Endothelial cell of umbilical vein (primary cell): ENCODE measurements around the gene KCP. TPM values are rescaled to one million over a fixed set of nuclear protein-coding genes. Genes with fewer than 3 reads are reported as not detected.

Experiments used
- BruUV-seq: library from RNA; stranded (reverse); fragments of 400-500 nt; replicated peaks from 2 replicates; lab custom pipeline; 2021; lab: Mats Ljungman, UMichigan
- CTCF ChIA-PET: fragments of 300-600, 350-600 bp; sonication (Branson Sonifier 250); formaldehyde crosslinking; loops from one replicate; lab custom pipeline; 2021; ENCODE audit warnings: antibody characterized with exemption, inconsistent platforms; lab: Charles Lee
- POLR2A ChIA-PET: fragments of 300-600, 350-600 bp; sonication (Branson Sonifier 250); formaldehyde crosslinking; loops from one replicate; lab custom pipeline; 2021; ENCODE audit warnings: antibody characterized with exemption, inconsistent platforms; lab: Charles Lee
- DNase-seq: peaks from one replicate; pipeline ENCODE4 v3.0.0-alpha.2; 2011; ENCODE audit warnings: low read depth, low spot score
- FAIRE-seq: peaks from 2 replicates; lab custom pipeline; 2011; peaks lifted over from hg19 to GRCh38; lab: Jason Lieb, UNC
- H2AFZ ChIP-seq: 2 replicates; pipeline ENCODE4 v1.6.0; 2012; ENCODE audit warnings: low read depth, low read length, control low read depth, inconsistent platforms
- H3K27ac ChIP-seq: 2 replicates; pipeline ENCODE4 v1.5.1; 2011; ENCODE audit warnings: low read depth, mild to moderate bottlenecking, control low read depth, low read length, moderate library complexity; ENCODE audit not compliant: insufficient read depth
- H3K27me3 ChIP-seq, 2 experiments: 2 replicates each; pipeline versions ENCODE4 v1.6.0 to v1.6.1; 2011; ENCODE audit warnings: low read length in 2 of 2, mixed read lengths in 1 of 2; ENCODE audit not compliant: control insufficient read depth in 2 of 2, insufficient read depth in 2 of 2
- H3K36me3 ChIP-seq, 2 experiments: 2 replicates in 1 of 2; 3 replicates in 1 of 2; pipeline ENCODE4 v1.5.1; 2011; ENCODE audit warnings: low read length in 2 of 2, mild to moderate bottlenecking in 1 of 2, moderate library complexity in 1 of 2; ENCODE audit not compliant: control insufficient read depth in 2 of 2, insufficient read depth in 2 of 2; ENCODE audit errors: extremely low read depth in 1 of 2
- H3K4me1 ChIP-seq: 3 replicates; pipeline ENCODE4 v1.5.1; 2011; ENCODE audit warnings: mild to moderate bottlenecking, low read length; ENCODE audit not compliant: control insufficient read depth, insufficient read depth; ENCODE audit errors: extremely low read depth
- H3K4me2 ChIP-seq: 2 replicates; pipeline ENCODE4 v1.6.1; 2011; ENCODE audit warnings: low read length, control low read depth, mixed read lengths; ENCODE audit not compliant: insufficient read depth
- H3K4me3 ChIP-seq, 3 experiments: fragments of 200-600 bp in 1 of 3; sonication (generic), shearing (Covaris generic) in 1 of 3; replicated peaks in 1 of 3; 2 replicates each; pipeline ENCODE4 v1.5.1; 2011 to 2016; ENCODE audit warnings: control low read depth in 3 of 3, low read length in 3 of 3, mild to moderate bottlenecking in 2 of 3, inconsistent platforms in 1 of 3, low read depth in 1 of 3, moderate library complexity in 1 of 3; ENCODE audit not compliant: insufficient read depth in 1 of 3
- H3K79me2 ChIP-seq: 2 replicates; pipeline ENCODE4 v1.6.0; 2012; ENCODE audit warnings: low read length, inconsistent platforms; ENCODE audit not compliant: control insufficient read depth, insufficient read depth
- H3K9ac ChIP-seq: replicated peaks from 2 replicates; pipeline ENCODE3; 2011; ENCODE audit warnings: low read length, control low read depth; ENCODE audit not compliant: insufficient read depth; ENCODE audit errors: extremely low read depth
- H3K9me1 ChIP-seq: replicated peaks from 3 replicates; pipeline ENCODE4 v1.6.0; 2011; ENCODE audit warnings: mild to moderate bottlenecking, low read length; ENCODE audit not compliant: control insufficient read depth, insufficient read depth; ENCODE audit errors: extremely low read depth
- H3K9me3 ChIP-seq: replicated peaks from 2 replicates; pipeline ENCODE4 v1.5.1; 2012; ENCODE audit warnings: low read length, inconsistent platforms; ENCODE audit not compliant: control insufficient read depth, insufficient read depth
- H4K20me1 ChIP-seq: replicated peaks from 2 replicates; pipeline ENCODE3; 2011; ENCODE audit warnings: mild to moderate bottlenecking, low read length; ENCODE audit not compliant: control insufficient read depth, insufficient read depth; ENCODE audit errors: extremely low read depth
- CTCF ChIP-seq, 2 donors: IDR thresholded peaks; 1 replicate in 1 of 2; 2 replicates in 1 of 2; pipeline ENCODE4 v1.5.1; 2011; ENCODE audit warnings: low read length in 2 of 2, mild to moderate bottlenecking in 2 of 2, moderate library complexity in 2 of 2, control low read depth in 1 of 2, inconsistent platforms in 1 of 2, low read depth in 1 of 2; ENCODE audit not compliant: insufficient read depth in 1 of 2; ENCODE audit errors: extremely low read depth in 1 of 2
- GATA2 ChIP-seq: IDR thresholded peaks from 2 replicates; pipeline ENCODE4 v1.7.0; 2011; ENCODE audit warnings: low read depth, mild to moderate bottlenecking, moderate library complexity, mixed read lengths, low read length; ENCODE audit not compliant: insufficient read length, insufficient read depth
- JUN ChIP-seq: IDR thresholded peaks from 2 replicates; pipeline ENCODE4 v1.6.1; 2011; ENCODE audit warnings: borderline replicate concordance, low read depth; ENCODE audit not compliant: insufficient read length, insufficient read depth
- MAX ChIP-seq: IDR thresholded peaks from 2 replicates; pipeline ENCODE4 v1.6.1; 2011; ENCODE audit not compliant: insufficient read depth, insufficient read length
- MYC ChIP-seq: IDR thresholded peaks from one replicate; pipeline ENCODE4 v1.6.1; 2011; ENCODE audit warnings: mild to moderate bottlenecking, low read depth, low read length
- POLR2A ChIP-seq: IDR thresholded peaks from 2 replicates; pipeline ENCODE4 v1.6.1; 2012; ENCODE audit warnings: low read depth, mild to moderate bottlenecking, control low read depth, low read length
- POLR2AphosphoS5 ChIP-seq: IDR thresholded peaks from 2 replicates; pipeline ENCODE4 v1.6.1; 2012; ENCODE audit warnings: low read depth, mild to moderate bottlenecking, control low read depth, low read length, moderate library complexity; ENCODE audit not compliant: insufficient read depth
- dilution Hi-C: fragments of 300-500 bp; cut with MboI; formaldehyde crosslinking; loops from one replicate; pipeline ENCODE4 v1.15.0; 2019; ENCODE audit warnings: low sequenced_read_pairs; ENCODE audit not compliant: extremely low pct_ligation_motif_present
- intact Hi-C: fragments of 100-400 bp; cut with micrococcal nuclease; formaldehyde crosslinking; loops from one replicate; pipeline ENCODE4 v1.10.0; 2022
- polyA plus RNA-seq, 4 experiments: library from polyadenylated mRNA; depleted of rRNA in 3 of 4; stranded (reverse) in 3 of 4; unstranded in 1 of 4; fragments of >200 nt; gene quantifications; 2 replicates each; pipeline versions ENCODE4 v1.2.1 to v1.2.3, GENCODE V29; 2011 to 2012; ENCODE audit warnings: missing spikeins in 1 of 4
- total RNA-seq: library from RNA; stranded (reverse); gene quantifications from 2 replicates; pipeline ENCODE4 v1.2.3, GENCODE V29; 2021

The KCP gene
- total and polyA plus RNA-seq, 2 donors (not counting 3 experiments of a cell fraction or from before 2014, with no cell fraction given): not detected

GRCh38 chr7:128853799-128854198 lies 56.7 kb downstream of the KCP start:
- dilution Hi-C loops: no loop called here
- H3K9me3 ChIP-seq: no peaks in the 10 kb centered on the region
- H3K4me2 ChIP-seq: no peak overlapping the region
- H3K36me3 ChIP-seq: peaks cover 10 to 74% of the 10 kb centered on the region in 2 experiments
- no peak overlapping the region for H3K27ac ChIP-seq
- no peak for FAIRE-seq
- H3K4me1 ChIP-seq: no peaks in the 10 kb centered on the region
- POLR2A ChIA-PET: no interaction called here
- H3K27me3 ChIP-seq: no peaks in the 10 kb centered on the region
- intact Hi-C loops: no loop called here
- no peak overlapping the region for H3K9ac ChIP-seq
- CTCF ChIA-PET: no interaction called here
- H3K9me1 ChIP-seq: no peaks in the 10 kb centered on the region
- no peak overlapping the region for H3K4me3 ChIP-seq
- BruUV-seq: TSS peak; percentile 7
- DNase-seq: no peak
- H3K79me2 ChIP-seq: no peaks in the 10 kb centered on the region
- TF ChIP-seq GATA2 (no peak), MYC (no peak), JUN (no peak), POLR2A (no peak), POLR2AphosphoS5 (no peak), MAX (no peak), CTCF (IDR thresholded peaks at IDR 0.05; ENCODE audit: extremely low read depth in 1 of 2, insufficient read depth in 1 of 2, low read depth in 1 of 2, low read length in 2 of 2) (no peak)
- no peak overlapping the region for H2AFZ ChIP-seq
- no peaks in the 10 kb centered on the region for H4K20me1 ChIP-seq
